Measurements from ENCODE around the gene GAS2L3. TPM values are rescaled to one million over a fixed set of nuclear protein-coding genes. Genes with fewer than 3 reads are reported as not detected.

GAS2L3 gene
- polyA plus RNA-seq, 2 donors, result 1.0 to 1.1 TPM

GRCh38 chr12:100651694-100652093 is 78.2 kb downstream of the GAS2L3 start:
- Histone ChIP-seq H3K9me3 (ENCODE audit: control insufficient read depth in 2 of 2, insufficient read depth in 1 of 2, low read depth in 1 of 2, low read length in 1 of 2) (no peaks in the 10 kb centered on the region), H3K36me3 (ENCODE audit: control insufficient read depth in 2 of 2, insufficient read depth in 2 of 2, low read length in 1 of 2) (no peaks in the 10 kb centered on the region), H3K27ac (ENCODE audit: low read depth in 2 of 2, low read length in 1 of 2) (no peak overlapping the region), H3K4me1 (ENCODE audit: control insufficient read depth in 2 of 2, insufficient read depth in 2 of 2, low read length in 1 of 2) (no peaks in the 10 kb centered on the region), H3K4me3 (ENCODE audit: low read depth in 1 of 2, low read length in 2 of 2) (no peak overlapping the region), H3K27me3 (ENCODE audit: control insufficient read depth in 1 of 2, insufficient read depth in 2 of 2, low read length in 2 of 2) (no peaks in the 10 kb centered on the region)
- WGBS, 2 donors, result 70 to 71% methylated on average over 4 of the region's 4 CpGs

DNA sequence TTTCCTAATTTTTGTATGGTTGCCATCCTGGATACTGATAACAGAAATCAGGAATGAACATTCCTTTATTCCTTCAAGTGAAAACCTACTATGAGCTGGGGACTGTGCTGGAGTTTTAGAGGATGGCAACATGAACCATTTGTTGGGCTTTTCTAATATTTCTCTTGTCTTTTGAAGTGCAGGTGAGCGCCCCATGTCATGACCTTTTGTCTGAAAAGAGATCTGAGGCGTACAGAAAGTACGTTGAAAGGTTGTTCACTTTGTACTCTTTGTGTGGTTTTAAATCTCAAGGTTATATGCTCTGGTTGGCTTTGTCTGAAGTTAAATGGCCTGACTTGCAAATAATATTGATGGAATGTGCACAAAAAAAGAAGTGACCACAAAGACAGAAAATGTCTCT is 79.0 kb downstream of the GAS2L3 start:
- Histone ChIP-seq H3K27me3 (ENCODE audit: control insufficient read depth in 1 of 2, insufficient read depth in 2 of 2, low read length in 2 of 2) (no peaks in the 10 kb centered on the region), H3K9me3 (ENCODE audit: control insufficient read depth in 2 of 2, insufficient read depth in 1 of 2, low read depth in 1 of 2, low read length in 1 of 2) (no peaks in the 10 kb centered on the region), H3K27ac (ENCODE audit: low read depth in 2 of 2, low read length in 1 of 2) (no peak overlapping the region), H3K4me1 (ENCODE audit: control insufficient read depth in 2 of 2, insufficient read depth in 2 of 2, low read length in 1 of 2) (no peaks in the 10 kb centered on the region), H3K36me3 (ENCODE audit: control insufficient read depth in 2 of 2, insufficient read depth in 2 of 2, low read length in 1 of 2) (no peaks in the 10 kb centered on the region), H3K4me3 (ENCODE audit: low read depth in 1 of 2, low read length in 2 of 2) (no peak overlapping the region)
- WGBS, 2 donors, result 60 to 65% methylated on average over 3 of the region's 3 CpGs

- 75 to 76% methylated on average over 4 of the region's 4 CpGs for WGBS, 2 donors
- Histone ChIP-seq H3K27ac (ENCODE audit: low read depth in 2 of 2, low read length in 1 of 2) (no peak overlapping the region), H3K4me1 (ENCODE audit: control insufficient read depth in 2 of 2, insufficient read depth in 2 of 2, low read length in 1 of 2) (no peaks in the 10 kb centered on the region), H3K36me3 (ENCODE audit: control insufficient read depth in 2 of 2, insufficient read depth in 2 of 2, low read length in 1 of 2) (no peaks in the 10 kb centered on the region), H3K9me3 (ENCODE audit: control insufficient read depth in 2 of 2, insufficient read depth in 1 of 2, low read depth in 1 of 2, low read length in 1 of 2) (no peaks in the 10 kb centered on the region), H3K27me3 (ENCODE audit: control insufficient read depth in 1 of 2, insufficient read depth in 2 of 2, low read length in 2 of 2) (peaks cover 0 to 2% of the 10 kb centered on the region in 2 donors), H3K4me3 (ENCODE audit: low read depth in 1 of 2, low read length in 2 of 2) (no peak overlapping the region)
These were observed 82.7 kb downstream of the GAS2L3 start for GRCh38 chr12:100656141-100656540.

- Histone ChIP-seq H3K36me3 (ENCODE audit: control insufficient read depth in 2 of 2, insufficient read depth in 2 of 2, low read length in 1 of 2) (no peaks in the 10 kb centered on the region), H3K27ac (ENCODE audit: low read depth in 2 of 2, low read length in 1 of 2) (no peak overlapping the region), H3K9me3 (ENCODE audit: control insufficient read depth in 2 of 2, insufficient read depth in 1 of 2, low read depth in 1 of 2, low read length in 1 of 2) (no peaks in the 10 kb centered on the region), H3K4me3 (ENCODE audit: low read depth in 1 of 2, low read length in 2 of 2) (no peak overlapping the region), H3K4me1 (ENCODE audit: control insufficient read depth in 2 of 2, insufficient read depth in 2 of 2, low read length in 1 of 2) (no peaks in the 10 kb centered on the region), H3K27me3 (ENCODE audit: control insufficient read depth in 1 of 2, insufficient read depth in 2 of 2, low read length in 2 of 2) (peaks cover 0 to 2% of the 10 kb centered on the region in 2 donors)
These were observed 83.4 kb downstream of the GAS2L3 start for GRCh38 chr12:100656856-100657255.

- Histone ChIP-seq H3K4me1 (ENCODE audit: control insufficient read depth in 2 of 2, insufficient read depth in 2 of 2, low read length in 1 of 2) (no peaks in the 10 kb centered on the region), H3K27ac (ENCODE audit: low read depth in 2 of 2, low read length in 1 of 2) (no peak overlapping the region), H3K9me3 (ENCODE audit: control insufficient read depth in 2 of 2, insufficient read depth in 1 of 2, low read depth in 1 of 2, low read length in 1 of 2) (no peaks in the 10 kb centered on the region), H3K27me3 (ENCODE audit: control insufficient read depth in 1 of 2, insufficient read depth in 2 of 2, low read length in 2 of 2) (peaks cover 0 to 2% of the 10 kb centered on the region in 2 donors), H3K4me3 (ENCODE audit: low read depth in 1 of 2, low read length in 2 of 2) (no peak overlapping the region), H3K36me3 (ENCODE audit: control insufficient read depth in 2 of 2, insufficient read depth in 2 of 2, low read length in 1 of 2) (no peaks in the 10 kb centered on the region)
- WGBS, 2 donors, result 46 to 48% methylated on average over 6 of the region's 6 CpGs
These were observed 87.9 kb downstream of the GAS2L3 start for GRCh38 chr12:100661300-100661951.

- no peaks in the 10 kb centered on the region for H3K27me3 ChIP-seq (ENCODE audit: control insufficient read depth in 1 of 2, insufficient read depth in 2 of 2, low read length in 2 of 2)
- no peaks in the 10 kb centered on the region for H3K9me3 ChIP-seq (ENCODE audit: control insufficient read depth in 2 of 2, insufficient read depth in 1 of 2, low read depth in 1 of 2, low read length in 1 of 2)
- no peak overlapping the region for H3K27ac ChIP-seq (ENCODE audit: low read depth in 2 of 2, low read length in 1 of 2)
- no peaks in the 10 kb centered on the region for H3K36me3 ChIP-seq (ENCODE audit: control insufficient read depth in 2 of 2, insufficient read depth in 2 of 2, low read length in 1 of 2)
- no peaks in the 10 kb centered on the region for H3K4me1 ChIP-seq (ENCODE audit: control insufficient read depth in 2 of 2, insufficient read depth in 2 of 2, low read length in 1 of 2)
- 50 to 55% methylated on average over 2 of the region's 2 CpGs for WGBS, 2 donors
- H3K4me3 ChIP-seq (ENCODE audit: low read depth in 1 of 2, low read length in 2 of 2), result no peak overlapping the region
These were observed 93.1 kb downstream of the GAS2L3 start for GRCh38 chr12:100666588-100666987.

DNA sequence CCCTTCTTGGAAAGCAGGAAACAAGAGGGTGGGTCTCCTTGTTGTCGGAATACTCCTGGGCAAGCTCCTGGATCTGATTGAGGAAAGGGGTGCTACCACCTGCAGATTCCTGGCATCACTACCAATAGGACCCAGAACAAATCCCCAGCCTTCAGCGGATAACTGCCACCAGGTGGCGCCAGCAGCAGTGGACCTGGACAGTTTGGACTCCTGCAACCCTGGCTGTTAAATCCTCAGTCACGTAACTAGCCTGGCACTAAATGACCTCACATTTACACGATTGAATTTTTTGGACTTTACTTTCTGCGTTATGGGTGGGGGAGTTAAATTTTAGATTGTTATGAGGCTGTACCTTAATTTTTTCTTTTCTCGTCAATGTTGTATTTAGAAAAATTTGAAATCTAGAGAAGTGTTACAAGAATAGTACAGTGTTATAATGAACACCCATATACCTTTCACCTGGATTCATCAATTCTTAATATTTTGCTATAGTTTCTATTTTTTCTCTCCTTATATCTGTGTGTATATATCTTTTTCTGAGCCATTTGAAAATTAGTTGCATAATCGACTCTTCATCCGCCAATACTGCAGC is 95.6 kb downstream of the GAS2L3 start:
- Histone ChIP-seq H3K9me3 (ENCODE audit: control insufficient read depth in 2 of 2, insufficient read depth in 1 of 2, low read depth in 1 of 2, low read length in 1 of 2) (no peaks in the 10 kb centered on the region), H3K4me3 (ENCODE audit: low read depth in 1 of 2, low read length in 2 of 2) (no peak overlapping the region), H3K27me3 (ENCODE audit: control insufficient read depth in 1 of 2, insufficient read depth in 2 of 2, low read length in 2 of 2) (no peaks in the 10 kb centered on the region), H3K36me3 (ENCODE audit: control insufficient read depth in 2 of 2, insufficient read depth in 2 of 2, low read length in 1 of 2) (no peaks in the 10 kb centered on the region), H3K4me1 (ENCODE audit: control insufficient read depth in 2 of 2, insufficient read depth in 2 of 2, low read length in 1 of 2) (no peaks in the 10 kb centered on the region), H3K27ac (ENCODE audit: low read depth in 2 of 2, low read length in 1 of 2) (no peak overlapping the region)
- 32 to 35% methylated on average over 9 of the region's 9 CpGs for WGBS, 2 donors

DNA sequence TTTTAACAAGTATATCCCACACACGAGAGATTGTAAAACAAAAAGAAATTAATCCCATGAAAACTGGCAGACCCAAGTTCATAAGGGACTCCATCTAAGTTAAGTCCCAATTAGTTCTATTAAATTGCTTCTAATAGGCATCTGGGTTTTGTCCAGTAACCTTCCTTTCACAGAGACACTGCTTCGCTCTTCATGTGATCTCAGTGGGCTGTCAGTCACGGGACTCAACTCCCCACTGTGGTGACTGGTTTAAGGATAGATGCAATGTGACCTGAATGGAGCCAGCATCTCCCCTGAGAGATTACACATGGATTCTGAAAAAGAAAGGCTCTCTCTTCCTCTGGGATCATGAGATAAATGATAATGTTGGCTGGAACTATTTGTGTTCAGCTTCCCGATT is 96.4 kb downstream of the GAS2L3 start:
- no peak overlapping the region for H3K4me3 ChIP-seq (ENCODE audit: low read depth in 1 of 2, low read length in 2 of 2)

GRCh38 chr12:100671396-100672074 is 98.1 kb downstream of the GAS2L3 start:
- Histone ChIP-seq H3K27ac (ENCODE audit: low read depth in 2 of 2, low read length in 1 of 2) (no peak overlapping the region), H3K9me3 (ENCODE audit: control insufficient read depth in 2 of 2, insufficient read depth in 1 of 2, low read depth in 1 of 2, low read length in 1 of 2) (no peaks in the 10 kb centered on the region), H3K4me3 (ENCODE audit: low read depth in 1 of 2, low read length in 2 of 2) (no peak overlapping the region), H3K4me1 (ENCODE audit: control insufficient read depth in 2 of 2, insufficient read depth in 2 of 2, low read length in 1 of 2) (no peaks in the 10 kb centered on the region), H3K27me3 (ENCODE audit: control insufficient read depth in 1 of 2, insufficient read depth in 2 of 2, low read length in 2 of 2) (no peaks in the 10 kb centered on the region), H3K36me3 (ENCODE audit: control insufficient read depth in 2 of 2, insufficient read depth in 2 of 2, low read length in 1 of 2) (no peaks in the 10 kb centered on the region)
- WGBS, 2 donors, result 72 to 76% methylated on average over 7 of the region's 7 CpGs

More for the DNA sequence above, 96.4 kb downstream of the GAS2L3 start:
- Histone ChIP-seq H3K27me3 (ENCODE audit: control insufficient read depth in 1 of 2, insufficient read depth in 2 of 2, low read length in 2 of 2) (no peaks in the 10 kb centered on the region), H3K27ac (ENCODE audit: low read depth in 2 of 2, low read length in 1 of 2) (no peak overlapping the region), H3K36me3 (ENCODE audit: control insufficient read depth in 2 of 2, insufficient read depth in 2 of 2, low read length in 1 of 2) (no peaks in the 10 kb centered on the region), H3K9me3 (ENCODE audit: control insufficient read depth in 2 of 2, insufficient read depth in 1 of 2, low read depth in 1 of 2, low read length in 1 of 2) (no peaks in the 10 kb centered on the region), H3K4me1 (ENCODE audit: control insufficient read depth in 2 of 2, insufficient read depth in 2 of 2, low read length in 1 of 2) (no peaks in the 10 kb centered on the region)
- 80 to 83% methylated on average over 4 of the region's 4 CpGs for WGBS, 2 donors

Data from esophagus (tissue), 2 donors.